Neural cell (in vitro differentiated cells): Measurements from ENCODE around the gene RPL18. TPM values are rescaled to one million over a fixed set of nuclear protein-coding genes. Genes with fewer than 3 reads are reported as not detected.

Source experiments
- H2AFZ ChIP-seq: fragments of 200-600, 300-800 bp; sonication (generic), shearing (Covaris generic); 2 replicates; pipeline ENCODE4 v1.6.0; 2014; ENCODE audit warnings: low read depth, mild to moderate bottlenecking, antibody characterized with exemption, low read length, moderate library complexity
- H3F3A ChIP-seq: fragments of 200-600 bp; shearing (Covaris generic); 2 replicates; pipeline ENCODE4 v1.6.1; 2016; ENCODE audit warnings: mild to moderate bottlenecking, moderate library complexity, mixed read lengths, antibody characterized with exemption, low read length; ENCODE audit not compliant: insufficient read depth, poor library complexity, severe bottlenecking
- H3K27ac ChIP-seq: fragments of 200-600, 300-800 bp; sonication (generic), shearing (Covaris generic); 2 replicates; pipeline ENCODE4 v1.5.1; 2014; ENCODE audit warnings: mild to moderate bottlenecking, low read length, moderate library complexity
- H3K27me3 ChIP-seq: fragments of 300-800, 200-600 bp; sonication (generic), shearing (Covaris generic); 2 replicates; pipeline ENCODE4 v1.6.0; 2014; ENCODE audit warnings: mild to moderate bottlenecking, low read depth, low read length, moderate library complexity; ENCODE audit not compliant: insufficient read depth
- H3K36me3 ChIP-seq: fragments of 300-800, 200-600 bp; sonication (generic), shearing (Covaris generic); 2 replicates; pipeline ENCODE4 v1.5.1; 2014; ENCODE audit warnings: mild to moderate bottlenecking, antibody characterized with exemption, low read length, moderate library complexity; ENCODE audit not compliant: insufficient read depth
- H3K4me2 ChIP-seq: fragments of 300-800, 200-600 bp; sonication (generic), shearing (Covaris generic); 2 replicates; pipeline ENCODE4 v1.6.0; 2014; ENCODE audit warnings: mild to moderate bottlenecking, low read length
- H3K4me3 ChIP-seq: fragments of 300-800, 200-600 bp; sonication (generic), shearing (Covaris generic); 2 replicates; pipeline ENCODE4 v1.5.1; 2014; ENCODE audit warnings: mild to moderate bottlenecking, low read length, moderate library complexity
- H3K79me2 ChIP-seq: fragments of 200-600 bp; shearing (Covaris generic); replicated peaks from 2 replicates; pipeline ENCODE4 v1.6.0; 2014; ENCODE audit warnings: mild to moderate bottlenecking, low read length, moderate library complexity; ENCODE audit not compliant: insufficient read depth
- H3K9ac ChIP-seq: fragments of 300-800, 200-600 bp; sonication (generic), shearing (Covaris generic); 2 replicates; pipeline ENCODE4 v1.6.1; 2016; ENCODE audit warnings: mild to moderate bottlenecking, low read length, mixed read lengths
- H3K9me2 ChIP-seq: fragments of 200-600 bp; shearing (Covaris generic); 2 replicates; pipeline ENCODE4 v1.6.1; 2016; ENCODE audit warnings: mild to moderate bottlenecking, low read length, mixed read lengths; ENCODE audit not compliant: insufficient read depth
- H3K9me3 ChIP-seq: fragments of 200-600, 300-800 bp; sonication (generic), shearing (Covaris generic); 2 replicates; pipeline ENCODE4 v1.6.1; 2016; ENCODE audit warnings: mild to moderate bottlenecking, mixed run types, low read length, moderate library complexity, mixed read lengths
- H4K20me1 ChIP-seq: fragments of 200-600 bp; shearing (Covaris generic); 2 replicates; pipeline ENCODE4 v1.6.1; 2016; ENCODE audit warnings: mild to moderate bottlenecking, mixed run types; ENCODE audit not compliant: insufficient read depth
- EP300 ChIP-seq: fragments of 450-650 bp; conservative IDR thresholded peaks from 2 replicates; pipeline ENCODE4 v1.6.1; 2014; ENCODE audit warnings: antibody characterized with exemption, mild to moderate bottlenecking, moderate library complexity; ENCODE audit not compliant: poor library complexity, severe bottlenecking
- EZH2 ChIP-seq: fragments of 200-600, 300-800 bp; shearing (Covaris generic), sonication (generic); IDR thresholded peaks from 2 replicates; pipeline ENCODE4 v1.6.1; 2014; ENCODE audit warnings: antibody characterized with exemption, low read length, borderline replicate concordance, mild to moderate bottlenecking; ENCODE audit not compliant: insufficient read depth, poor library complexity, severe bottlenecking
- MXI1 ChIP-seq: fragments of 450-650 bp; conservative IDR thresholded peaks from 2 replicates; pipeline ENCODE4 v1.6.1; 2014; ENCODE audit warnings: antibody characterized with exemption, mild to moderate bottlenecking; ENCODE audit not compliant: poor library complexity, severe bottlenecking
- POLR2AphosphoS5 ChIP-seq: IDR thresholded peaks from 2 replicates; pipeline ENCODE4 v1.6.1; 2012
- RAD21 ChIP-seq: fragments of 450-650 bp; conservative IDR thresholded peaks from 2 replicates; pipeline ENCODE4 v1.6.1; 2014; ENCODE audit warnings: antibody characterized with exemption, mild to moderate bottlenecking, moderate library complexity
- SMC3 ChIP-seq: fragments of 450-650 bp; conservative IDR thresholded peaks from 2 replicates; pipeline ENCODE4 v1.6.1; 2014; ENCODE audit warnings: antibody characterized with exemption, mild to moderate bottlenecking, moderate library complexity; ENCODE audit not compliant: poor library complexity
- TAF1 ChIP-seq: IDR thresholded peaks from 2 replicates; pipeline ENCODE4 v1.6.1; 2012; ENCODE audit warnings: low read depth
- polyA plus RNA-seq: library from polyadenylated mRNA; depleted of rRNA; stranded (reverse); fragments of >200 nt; gene quantifications from 2 replicates; pipeline ENCODE4 v1.2.3, GENCODE V29; 2014
- TF ChIP-seq, protein P1 (sequence below): IDR thresholded peaks from 2 replicates; pipeline ENCODE4 v1.6.1; 2012; ENCODE audit warnings: borderline replicate concordance

Gene RPL18
- polyA plus RNA-seq, 1 donor from 2014 or later: 2,102 TPM

DNA sequence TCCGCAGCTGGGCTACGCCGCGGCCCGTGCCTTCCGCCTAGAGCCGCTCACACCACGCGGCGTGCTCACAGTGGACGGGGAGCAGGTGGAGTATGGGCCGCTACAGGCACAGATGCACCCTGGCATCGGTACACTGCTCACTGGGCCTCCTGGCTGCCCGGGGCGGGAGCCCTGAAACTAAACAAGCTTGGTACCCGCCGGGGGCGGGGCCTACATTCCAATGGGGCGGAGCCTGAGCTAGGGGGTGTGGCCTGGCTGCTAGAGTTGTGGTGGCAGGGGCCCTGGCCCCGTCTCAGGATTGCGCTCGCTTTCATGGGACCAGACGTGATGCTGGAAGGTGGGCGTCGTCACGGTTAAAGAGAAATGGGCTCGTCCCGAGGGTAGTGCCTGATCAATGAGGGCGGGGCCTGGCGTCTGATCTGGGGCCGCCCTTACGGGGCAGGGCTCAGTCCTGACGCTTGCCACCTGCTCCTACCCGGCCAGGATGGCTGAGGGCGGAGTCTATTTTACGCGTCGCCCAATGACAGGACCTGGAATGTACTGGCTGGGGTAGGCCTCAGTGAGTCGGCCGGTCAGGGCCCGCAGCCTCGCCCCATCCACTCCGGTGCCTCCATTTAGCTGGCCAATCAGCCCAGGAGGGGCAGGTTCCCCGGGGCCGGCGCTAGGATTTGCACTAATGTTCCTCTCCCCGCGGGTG lies 10.8 kb upstream of the RPL18 start:
- no peak for TF ChIP-seq MXI1
- no peak for TF ChIP-seq SMC3
- no peak for TF ChIP-seq TAF1
- TF ChIP-seq RAD21: no peak
- TF ChIP-seq POLR2AphosphoS5: peak; percentile 5
- TF ChIP-seq, protein P1, sequence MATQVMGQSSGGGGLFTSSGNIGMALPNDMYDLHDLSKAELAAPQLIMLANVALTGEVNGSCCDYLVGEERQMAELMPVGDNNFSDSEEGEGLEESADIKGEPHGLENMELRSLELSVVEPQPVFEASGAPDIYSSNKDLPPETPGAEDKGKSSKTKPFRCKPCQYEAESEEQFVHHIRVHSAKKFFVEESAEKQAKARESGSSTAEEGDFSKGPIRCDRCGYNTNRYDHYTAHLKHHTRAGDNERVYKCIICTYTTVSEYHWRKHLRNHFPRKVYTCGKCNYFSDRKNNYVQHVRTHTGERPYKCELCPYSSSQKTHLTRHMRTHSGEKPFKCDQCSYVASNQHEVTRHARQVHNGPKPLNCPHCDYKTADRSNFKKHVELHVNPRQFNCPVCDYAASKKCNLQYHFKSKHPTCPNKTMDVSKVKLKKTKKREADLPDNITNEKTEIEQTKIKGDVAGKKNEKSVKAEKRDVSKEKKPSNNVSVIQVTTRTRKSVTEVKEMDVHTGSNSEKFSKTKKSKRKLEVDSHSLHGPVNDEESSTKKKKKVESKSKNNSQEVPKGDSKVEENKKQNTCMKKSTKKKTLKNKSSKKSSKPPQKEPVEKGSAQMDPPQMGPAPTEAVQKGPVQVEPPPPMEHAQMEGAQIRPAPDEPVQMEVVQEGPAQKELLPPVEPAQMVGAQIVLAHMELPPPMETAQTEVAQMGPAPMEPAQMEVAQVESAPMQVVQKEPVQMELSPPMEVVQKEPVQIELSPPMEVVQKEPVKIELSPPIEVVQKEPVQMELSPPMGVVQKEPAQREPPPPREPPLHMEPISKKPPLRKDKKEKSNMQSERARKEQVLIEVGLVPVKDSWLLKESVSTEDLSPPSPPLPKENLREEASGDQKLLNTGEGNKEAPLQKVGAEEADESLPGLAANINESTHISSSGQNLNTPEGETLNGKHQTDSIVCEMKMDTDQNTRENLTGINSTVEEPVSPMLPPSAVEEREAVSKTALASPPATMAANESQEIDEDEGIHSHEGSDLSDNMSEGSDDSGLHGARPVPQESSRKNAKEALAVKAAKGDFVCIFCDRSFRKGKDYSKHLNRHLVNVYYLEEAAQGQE: no peak
- no peak for TF ChIP-seq EP300
- no peaks in the 10 kb centered on the region for H3K36me3 ChIP-seq
- H3K9ac ChIP-seq: no peak overlapping the region
- H4K20me1 ChIP-seq: no peaks in the 10 kb centered on the region
- no peaks in the 10 kb centered on the region for H3F3A ChIP-seq
- H3K4me2 ChIP-seq: no peak overlapping the region
- H3K79me2 ChIP-seq: peaks cover 10% of the 10 kb centered on the region
- H3K9me2 ChIP-seq: no peaks in the 10 kb centered on the region
- H3K9me3 ChIP-seq: no peaks in the 10 kb centered on the region
- H3K27me3 ChIP-seq: no peaks in the 10 kb centered on the region
- peak overlapping the region; percentile 72 for H3K27ac ChIP-seq
- H3K4me3 ChIP-seq: no peak overlapping the region
- no peak overlapping the region for H2AFZ ChIP-seq

DNA sequence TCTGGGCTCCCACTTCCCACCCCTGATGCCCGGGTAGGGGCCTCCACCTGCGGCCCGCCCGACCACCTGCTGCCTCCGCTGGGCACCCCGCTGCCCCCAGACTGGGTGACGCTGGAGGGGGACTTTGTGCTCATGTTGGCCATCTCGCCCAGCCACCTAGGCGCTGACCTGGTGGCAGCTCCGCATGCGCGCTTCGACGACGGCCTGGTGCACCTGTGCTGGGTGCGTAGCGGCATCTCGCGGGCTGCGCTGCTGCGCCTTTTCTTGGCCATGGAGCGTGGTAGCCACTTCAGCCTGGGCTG lies 10.3 kb upstream of the RPL18 start:
- Histone ChIP-seq H3K27me3 (no peaks in the 10 kb centered on the region), H3K36me3 (no peaks in the 10 kb centered on the region), H3K9me3 (no peaks in the 10 kb centered on the region), H3K9ac (no peak overlapping the region), H3K4me2 (no peak overlapping the region), H3K9me2 (no peaks in the 10 kb centered on the region), H3K4me3 (no peak overlapping the region), H3K27ac (no peak overlapping the region), H2AFZ (no peak overlapping the region), H3K79me2 (peaks cover 15% of the 10 kb centered on the region), H4K20me1 (no peaks in the 10 kb centered on the region), H3F3A (no peaks in the 10 kb centered on the region)
- no peak for TF ChIP-seq EP300
- TF ChIP-seq MXI1: no peak
- peak; percentile 35 for TF ChIP-seq POLR2AphosphoS5
- TF ChIP-seq EZH2: no peak
- TF ChIP-seq TAF1: no peak
- TF ChIP-seq, protein P1: no peak
- no peak for TF ChIP-seq SMC3
